Fibroblast of lung (primary cell): ENCODE data around the gene KCNT1. TPM values are rescaled to one million over a fixed set of nuclear protein-coding genes. Genes with fewer than 3 reads are reported as not detected.
"Not testable (repeated sequence)": the region's sequence is repeated elsewhere in the genome, so short reads cannot be mapped to it uniquely, and the experiment has no call there.

Experiments used
- DNase-seq, 2 donors: peaks; one replicate each; pipeline versions ENCODE4 v3.0.0 to v3.0.0-alpha.2; 2010; ENCODE audit warnings: low read depth in 2 of 2
- H2AFZ ChIP-seq: 2 replicates; pipeline ENCODE4 v1.5.1; 2012; ENCODE audit warnings: low read length, control low read depth, inconsistent platforms
- H3K27ac ChIP-seq: 2 replicates; pipeline ENCODE4 v1.5.1; 2011; ENCODE audit warnings: low read length, control low read depth; ENCODE audit not compliant: insufficient read depth
- H3K27me3 ChIP-seq: 2 replicates; pipeline ENCODE4 v1.5.1; 2011; ENCODE audit warnings: mild to moderate bottlenecking, low read length; ENCODE audit not compliant: control insufficient read depth, insufficient read depth
- H3K36me3 ChIP-seq: 2 replicates; pipeline ENCODE4 v1.5.1; 2011; ENCODE audit warnings: low read length; ENCODE audit not compliant: control insufficient read depth, insufficient read depth
- H3K4me1 ChIP-seq: 2 replicates; pipeline ENCODE4 v1.5.1; 2011; ENCODE audit warnings: low read length; ENCODE audit not compliant: control insufficient read depth, insufficient read depth; ENCODE audit errors: extremely low read depth
- H3K4me2 ChIP-seq: 2 replicates; pipeline ENCODE4 v1.5.1; 2011; ENCODE audit warnings: low read length, control low read depth; ENCODE audit not compliant: insufficient read depth; ENCODE audit errors: extremely low read depth
- H3K4me3 ChIP-seq, 4 experiments: fragments of 200-600 bp in 1 of 4; sonication (generic) in 1 of 4; replicated peaks in 1 of 4; 2 replicates each; pipeline ENCODE4 v1.5.1; 2011 to 2016; ENCODE audit warnings: low read length in 4 of 4, low read depth in 3 of 4, mild to moderate bottlenecking in 3 of 4, control low read depth in 2 of 4, inconsistent platforms in 1 of 4, mixed read lengths in 1 of 4; ENCODE audit not compliant: insufficient read depth in 1 of 4; ENCODE audit errors: control extremely low read depth in 1 of 4
- H3K79me2 ChIP-seq: 2 replicates; pipeline ENCODE4 v1.5.1; 2012; ENCODE audit warnings: mild to moderate bottlenecking, low read length, inconsistent platforms; ENCODE audit not compliant: control insufficient read depth, insufficient read depth
- H3K9ac ChIP-seq: 2 replicates; pipeline ENCODE4 v1.5.1; 2011; ENCODE audit warnings: mild to moderate bottlenecking, low read length, control low read depth; ENCODE audit not compliant: insufficient read depth
- H3K9me3 ChIP-seq: 2 replicates; pipeline ENCODE4 v1.5.1; 2012; ENCODE audit warnings: low read depth, low read length; ENCODE audit not compliant: control insufficient read depth, insufficient read depth
- H4K20me1 ChIP-seq: 2 replicates; pipeline ENCODE4 v1.5.1; 2011; ENCODE audit warnings: low read length; ENCODE audit not compliant: control insufficient read depth, insufficient read depth; ENCODE audit errors: extremely low read depth
- EZH2 ChIP-seq: IDR thresholded peaks from 2 replicates; pipeline ENCODE4 v1.5.1; 2012; ENCODE audit warnings: low read length, control low read depth, mild to moderate bottlenecking; ENCODE audit errors: missing control alignments
- polyA plus RNA-seq, 2 donors: library from polyadenylated mRNA; depleted of rRNA in 1 of 2; stranded (reverse) in 1 of 2; unstranded in 1 of 2; fragments of >200 nt; gene quantifications; 2 replicates each; pipeline ENCODE4 v1.2.1, GENCODE V29; 2011 to 2012; ENCODE audit warnings: missing spikeins in 1 of 2
- total RNA-seq: library from RNA; depleted of rRNA; stranded (reverse); fragments of >200 nt; gene quantifications from 2 replicates; pipeline ENCODE4 v1.2.1, GENCODE V29; 2014
- TF ChIP-seq, protein P1 (sequence below), 2 donors: IDR thresholded peaks in 1 of 2; conservative IDR thresholded peaks in 1 of 2; 1 replicate in 1 of 2; 2 replicates in 1 of 2; pipeline ENCODE4 v1.5.1; 2011 to 2012; ENCODE audit warnings: low read length in 2 of 2, control low read depth in 1 of 2, inconsistent platforms in 1 of 2, low read depth in 1 of 2, mild to moderate bottlenecking in 1 of 2

KCNT1 gene
- total and polyA plus RNA-seq, 2 donors (not counting 1 experiment from before 2014, with no cell fraction given), result not detected

DNA sequence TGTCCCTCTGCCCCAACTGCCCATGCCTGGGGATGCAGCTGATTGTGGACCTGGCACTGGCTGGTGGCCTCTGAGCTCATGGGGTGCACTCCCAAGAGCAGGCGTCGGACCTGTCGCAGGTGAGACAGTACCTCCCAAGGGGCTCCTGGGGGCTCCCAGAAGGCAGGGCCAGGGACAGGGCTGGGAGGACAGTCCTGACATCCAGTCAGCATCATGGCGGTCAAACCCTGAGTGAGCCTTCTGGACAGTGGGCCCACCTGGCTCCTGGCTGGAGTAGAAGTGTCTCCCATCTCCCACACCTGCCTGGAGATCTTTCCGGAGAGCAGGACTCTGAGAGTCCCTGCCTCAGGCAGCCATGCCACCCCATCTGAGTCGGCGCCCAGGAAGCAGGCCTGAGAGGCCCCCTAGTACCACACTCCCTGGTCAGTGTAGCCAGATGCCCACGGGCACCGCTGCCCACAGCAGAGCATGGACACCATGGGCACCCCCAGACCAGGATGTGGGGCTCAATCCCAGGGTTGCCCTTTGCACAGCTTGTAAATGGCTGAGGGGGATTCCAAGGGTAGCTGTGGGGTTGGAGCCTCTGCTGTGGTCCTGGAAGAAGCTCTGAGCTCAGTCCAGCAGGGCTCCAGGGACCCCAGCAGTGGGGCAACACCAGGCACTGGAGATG lies 32.2 kb upstream of the KCNT1 start:
- Histone ChIP-seq H3K27ac (no peak overlapping the region), H3K79me2 (no peaks in the 10 kb centered on the region), H3K4me3 (no peak overlapping the region), H2AFZ (no peak overlapping the region), H3K27me3 (no peaks in the 10 kb centered on the region), H3K36me3 (no peaks in the 10 kb centered on the region), H3K4me1 (no peaks in the 10 kb centered on the region), H3K9me3 (no peaks in the 10 kb centered on the region), H3K9ac (no peak overlapping the region), H4K20me1 (no peaks in the 10 kb centered on the region), H3K4me2 (no peak overlapping the region)
- DNase-seq, result no peak
- TF ChIP-seq, protein P1, sequence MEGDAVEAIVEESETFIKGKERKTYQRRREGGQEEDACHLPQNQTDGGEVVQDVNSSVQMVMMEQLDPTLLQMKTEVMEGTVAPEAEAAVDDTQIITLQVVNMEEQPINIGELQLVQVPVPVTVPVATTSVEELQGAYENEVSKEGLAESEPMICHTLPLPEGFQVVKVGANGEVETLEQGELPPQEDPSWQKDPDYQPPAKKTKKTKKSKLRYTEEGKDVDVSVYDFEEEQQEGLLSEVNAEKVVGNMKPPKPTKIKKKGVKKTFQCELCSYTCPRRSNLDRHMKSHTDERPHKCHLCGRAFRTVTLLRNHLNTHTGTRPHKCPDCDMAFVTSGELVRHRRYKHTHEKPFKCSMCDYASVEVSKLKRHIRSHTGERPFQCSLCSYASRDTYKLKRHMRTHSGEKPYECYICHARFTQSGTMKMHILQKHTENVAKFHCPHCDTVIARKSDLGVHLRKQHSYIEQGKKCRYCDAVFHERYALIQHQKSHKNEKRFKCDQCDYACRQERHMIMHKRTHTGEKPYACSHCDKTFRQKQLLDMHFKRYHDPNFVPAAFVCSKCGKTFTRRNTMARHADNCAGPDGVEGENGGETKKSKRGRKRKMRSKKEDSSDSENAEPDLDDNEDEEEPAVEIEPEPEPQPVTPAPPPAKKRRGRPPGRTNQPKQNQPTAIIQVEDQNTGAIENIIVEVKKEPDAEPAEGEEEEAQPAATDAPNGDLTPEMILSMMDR (conservative IDR thresholded peaks at IDR 0.05 in 1 of 2, IDR thresholded peaks at IDR 0.05 in 1 of 2; ENCODE audit: low read depth in 1 of 2, low read length in 2 of 2), result no peak
- TF ChIP-seq EZH2, result no peak

DNA sequence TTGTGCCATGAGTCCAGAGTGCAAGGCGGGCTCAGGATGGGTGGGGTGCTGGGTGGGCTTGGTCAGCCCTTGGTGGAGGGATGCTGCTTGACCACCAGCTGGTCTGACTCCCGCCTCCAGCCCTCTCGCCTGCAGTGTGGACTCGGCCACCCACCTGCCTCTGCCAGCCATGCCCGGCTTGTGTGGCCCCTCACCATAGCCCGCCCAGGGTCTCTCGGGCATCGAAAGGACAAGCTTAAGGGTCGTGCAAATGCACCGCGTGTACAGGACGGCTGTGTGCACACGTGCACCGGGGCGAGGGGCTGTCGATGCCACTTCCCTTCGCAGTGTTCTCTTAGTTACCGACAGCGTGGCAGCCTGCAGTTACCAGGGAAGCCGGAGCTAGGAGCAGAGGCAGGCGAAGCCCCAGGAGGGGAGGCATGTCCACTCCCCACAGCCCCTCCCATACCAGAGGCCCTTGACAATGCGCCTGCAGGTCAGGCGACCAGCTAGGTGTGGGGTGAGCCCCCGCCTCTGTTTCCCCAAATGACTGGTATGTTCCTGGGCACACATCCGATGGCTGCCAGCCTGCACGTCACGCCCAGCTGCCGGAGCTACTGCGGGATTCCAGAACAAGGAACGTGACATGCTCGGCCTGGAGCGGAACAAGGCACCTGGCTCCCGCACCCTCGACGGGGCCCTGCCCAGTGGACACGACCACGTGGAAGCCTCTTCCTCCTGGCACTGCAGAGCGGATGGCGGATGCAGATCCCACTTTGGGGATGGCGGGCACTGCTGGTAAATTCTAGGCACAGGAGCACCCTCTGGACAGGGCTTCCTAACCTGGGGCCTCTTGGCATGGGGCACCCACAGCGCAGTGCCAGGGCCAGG lies 31.0 kb upstream of the KCNT1 start:
- no peaks in the 10 kb centered on the region for H3K36me3 ChIP-seq
- no peaks in the 10 kb centered on the region for H4K20me1 ChIP-seq
- no peaks in the 10 kb centered on the region for H3K4me1 ChIP-seq
- H3K79me2 ChIP-seq, result no peaks in the 10 kb centered on the region
- H3K9ac ChIP-seq, result no peak overlapping the region
- no peak for DNase-seq
- no peaks in the 10 kb centered on the region for H3K27me3 ChIP-seq
- TF ChIP-seq, protein P1 (conservative IDR thresholded peaks at IDR 0.05 in 1 of 2, IDR thresholded peaks at IDR 0.05 in 1 of 2; ENCODE audit: low read depth in 1 of 2, low read length in 2 of 2), result no peak
- TF ChIP-seq EZH2, result no peak
- no peak overlapping the region for H3K27ac ChIP-seq
- no peak overlapping the region for H3K4me2 ChIP-seq
- H2AFZ ChIP-seq, result no peak overlapping the region
- no peaks in the 10 kb centered on the region for H3K9me3 ChIP-seq
- no peak overlapping the region for H3K4me3 ChIP-seq

DNA sequence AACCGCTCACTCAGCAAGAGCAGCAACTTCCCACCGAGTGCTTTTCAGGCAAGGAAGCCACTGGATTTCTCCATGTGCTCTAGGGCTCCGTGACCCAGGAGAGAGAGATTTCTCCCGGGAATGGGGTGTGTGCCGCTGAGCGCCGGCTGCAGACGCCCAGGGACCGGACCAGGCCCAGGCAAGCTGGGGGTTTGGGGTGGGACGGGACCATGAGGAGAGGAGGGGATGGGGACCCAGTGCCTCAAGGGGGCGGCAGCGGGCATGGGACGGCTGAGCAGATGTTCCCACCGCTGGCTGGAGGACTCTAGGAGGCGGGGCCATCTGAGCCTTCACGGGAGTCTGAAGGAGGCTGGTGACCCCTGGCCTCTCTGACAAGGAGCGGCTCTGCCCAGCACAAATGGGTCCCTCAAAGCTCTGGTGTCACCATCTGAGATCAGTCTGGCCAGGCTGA lies 30.4 kb upstream of the KCNT1 start:
- DNase-seq, result no peak
- no peak overlapping the region for H3K27ac ChIP-seq

DNA sequence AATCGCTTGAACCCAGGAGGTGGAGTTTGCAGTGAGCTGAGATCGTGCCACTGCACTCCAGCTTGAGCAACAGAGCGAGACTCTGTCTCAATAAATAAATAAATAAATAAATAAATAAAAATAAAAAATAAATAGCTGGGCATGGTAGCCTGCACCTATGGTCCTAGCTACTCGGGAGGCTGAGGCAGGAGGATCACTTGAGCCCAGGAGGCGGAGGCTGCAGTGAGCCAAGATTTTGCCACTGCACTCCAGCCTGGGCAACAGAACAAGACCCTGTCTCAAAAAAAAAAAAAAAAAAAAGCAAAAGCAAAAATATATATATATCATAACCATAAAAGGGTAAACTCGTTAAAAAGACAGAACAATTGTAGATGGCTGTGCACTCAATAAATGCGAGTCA lies 29.2 kb upstream of the KCNT1 start:
- H3K4me3 ChIP-seq, H3K27ac ChIP-seq, H3K9ac ChIP-seq, H3K79me2 ChIP-seq, H3K27me3 ChIP-seq, H3K36me3 ChIP-seq, H2AFZ ChIP-seq, H3K9me3 ChIP-seq, H3K4me2 ChIP-seq, H4K20me1 ChIP-seq, DNase-seq, H3K4me1 ChIP-seq: not testable (repeated sequence)

More for the DNA sequence above, 30.4 kb upstream of the KCNT1 start:
- Histone ChIP-seq H4K20me1 (no peaks in the 10 kb centered on the region), H3K9ac (no peak overlapping the region), H3K9me3 (no peaks in the 10 kb centered on the region), H3K4me1 (no peaks in the 10 kb centered on the region), H3K27me3 (no peaks in the 10 kb centered on the region), H3K4me3 (no peak overlapping the region), H3K79me2 (no peaks in the 10 kb centered on the region), H3K4me2 (no peak overlapping the region), H2AFZ (no peak overlapping the region), H3K36me3 (no peaks in the 10 kb centered on the region)
- TF ChIP-seq, protein P1 (conservative IDR thresholded peaks at IDR 0.05 in 1 of 2, IDR thresholded peaks at IDR 0.05 in 1 of 2; ENCODE audit: low read depth in 1 of 2, low read length in 2 of 2), result no peak
- TF ChIP-seq EZH2, result no peak
